HG03175 (cell line): ENCODE data around the gene SPEM2.

ENCODE experiments used
- ATAC-seq: cut with Tn5 transposase; IDR thresholded peaks from one replicate; pipeline ENCODE4 v1.9.1; 2021; ENCODE audit warnings: mild to moderate bottlenecking, moderate library complexity; ENCODE audit not compliant: unreplicated experiment

Gene SPEM2

DNA sequence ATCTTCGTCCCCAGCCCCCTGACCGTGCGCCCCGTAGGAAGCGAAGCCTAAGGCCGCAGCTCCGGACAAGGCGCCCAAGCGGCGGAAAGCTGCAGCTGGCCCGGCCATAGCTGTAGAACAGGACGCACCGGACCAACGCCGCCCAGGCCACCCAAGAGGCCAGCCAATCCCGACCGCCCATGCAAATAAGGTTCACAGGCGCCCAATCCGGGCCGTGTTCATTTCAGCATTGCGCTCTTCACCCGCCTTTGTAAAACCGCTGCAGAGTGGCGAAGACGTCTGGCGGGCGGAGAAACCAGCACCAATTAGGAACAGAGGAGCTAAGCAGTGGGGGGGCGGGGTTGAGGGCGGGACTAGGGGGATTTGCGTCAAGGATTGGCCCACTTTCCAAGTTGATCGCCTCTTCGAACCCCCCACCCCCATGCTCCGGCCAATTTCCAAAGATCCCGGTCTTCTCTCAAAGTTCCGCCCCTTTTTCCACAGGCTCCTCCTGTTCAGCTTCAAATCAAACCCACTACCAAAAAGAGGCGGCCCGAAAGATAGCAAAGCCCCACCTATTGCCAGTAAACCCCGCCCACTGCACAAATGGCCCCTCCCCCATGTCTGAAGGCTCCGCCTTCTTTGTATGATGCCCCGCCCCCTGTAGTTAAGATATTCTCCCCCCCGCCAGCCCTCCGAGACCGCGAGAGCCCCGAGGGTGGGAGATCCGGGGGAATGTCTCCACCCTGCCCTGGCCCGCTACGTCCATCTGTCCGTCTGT lies 21.3 kb upstream of the SPEM2 start, which contains the start of gene TMEM256:
Gene TMEM256 (minus strand): TSS at position 121 of the 760 bp plus-strand sequence. CDS start 13 bp downstream, at position 108.
- ATAC-seq = peak; percentile 94

DNA sequence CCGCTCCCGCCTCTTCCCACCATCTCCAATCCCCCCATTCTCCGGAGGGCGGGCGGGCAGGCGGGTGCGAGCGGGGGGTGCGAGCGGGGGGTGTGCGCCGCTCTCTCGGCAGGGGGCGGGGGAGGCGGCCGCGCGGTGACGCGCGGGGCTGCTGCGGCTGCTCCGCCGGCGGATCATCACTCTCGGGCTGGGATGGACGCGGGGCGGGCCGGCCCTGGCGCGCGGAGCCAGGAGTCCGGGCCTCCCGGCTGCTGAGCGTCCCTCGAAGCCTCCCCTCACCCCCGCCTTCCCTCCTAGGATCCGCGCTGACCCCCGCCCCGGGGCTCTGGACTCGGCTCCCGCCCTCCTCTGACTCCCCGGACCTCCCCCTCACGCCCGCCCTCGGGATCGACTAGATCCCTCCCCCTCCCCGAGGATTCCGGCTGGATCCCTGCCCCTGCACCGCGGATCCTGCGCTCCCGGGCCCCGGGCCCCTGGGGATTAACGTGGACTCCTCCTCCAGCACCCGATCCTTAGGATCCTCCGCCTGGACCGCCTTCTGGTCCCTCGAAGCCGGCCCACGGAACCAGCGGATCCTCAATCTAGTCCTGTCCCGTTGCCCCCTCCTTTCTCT lies 20.6 kb upstream of the SPEM2 start:
- ATAC-seq = no peak

DNA sequence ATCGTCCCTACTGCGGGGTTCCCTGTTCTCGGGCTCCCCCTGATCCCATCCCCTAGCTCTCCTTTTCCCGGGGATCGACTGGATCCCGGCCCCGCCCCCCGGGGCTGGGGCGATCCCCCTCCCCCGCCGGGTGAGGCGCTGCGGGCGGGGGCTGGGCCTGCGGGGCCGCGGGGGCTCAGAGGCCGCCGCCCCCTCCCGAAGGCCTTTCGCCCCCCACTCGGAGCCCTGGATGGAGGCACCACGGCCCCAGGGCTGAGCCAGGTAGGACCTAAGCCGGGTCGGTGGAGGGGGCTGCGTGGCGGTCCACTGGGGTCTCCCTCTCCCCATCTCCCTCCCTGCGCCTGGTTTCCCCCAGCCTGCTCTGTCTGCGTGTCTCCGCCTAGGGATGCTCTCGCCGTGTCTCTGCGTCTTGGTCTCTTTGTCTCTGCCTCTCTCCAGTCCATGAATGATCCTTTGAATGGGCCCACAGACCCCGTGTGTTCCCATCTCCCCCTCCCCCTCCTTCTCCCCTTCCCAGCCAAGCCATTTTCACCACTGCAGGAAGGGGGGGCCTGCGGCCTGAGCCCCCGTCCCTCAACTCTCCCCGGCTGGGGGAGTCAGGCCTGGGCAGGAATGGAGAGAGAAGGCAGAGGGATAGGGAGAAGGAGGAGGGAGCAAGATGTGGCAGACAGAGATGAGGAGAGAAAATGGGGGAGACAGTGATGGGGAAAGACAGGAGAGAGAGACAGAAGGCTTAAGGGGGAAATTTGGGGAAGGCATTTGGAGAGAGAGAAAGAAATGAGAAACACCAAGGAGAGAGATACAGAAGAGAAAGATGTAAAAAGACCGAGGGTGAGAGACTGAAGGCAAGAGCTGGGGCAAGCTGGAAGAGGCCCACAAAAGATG lies 19.8 kb upstream of the SPEM2 start:
- no peak for ATAC-seq

DNA sequence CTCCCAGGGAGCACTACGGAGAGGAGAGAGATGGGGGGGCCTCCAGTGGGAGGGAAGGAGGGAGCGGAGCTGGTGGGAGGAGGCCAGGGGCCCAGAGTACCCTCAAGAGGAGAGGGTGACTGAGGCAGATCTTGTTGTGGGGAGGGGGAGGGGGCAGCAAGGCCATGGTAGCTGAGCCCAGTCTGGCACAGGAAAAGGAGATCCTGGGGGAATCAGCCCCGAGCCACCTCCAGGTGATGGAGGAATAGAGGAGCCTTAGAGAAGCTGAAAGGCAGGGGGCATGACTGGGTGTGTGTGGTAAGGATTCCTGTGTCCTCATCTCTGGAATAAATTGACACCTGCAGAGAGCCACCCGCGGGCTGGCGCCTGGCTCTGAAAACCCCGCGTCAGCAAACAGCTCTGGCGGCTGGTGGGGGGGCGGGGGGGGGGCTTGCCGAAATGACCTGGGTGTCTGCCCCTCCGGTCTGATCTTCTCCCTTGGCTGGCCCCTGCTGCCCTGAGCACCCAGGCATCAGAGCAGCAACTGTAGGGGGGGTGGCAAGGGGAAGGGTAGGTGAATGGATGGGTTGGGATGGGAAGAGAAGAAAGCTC lies 19.1 kb upstream of the SPEM2 start:
- no peak for ATAC-seq

DNA sequence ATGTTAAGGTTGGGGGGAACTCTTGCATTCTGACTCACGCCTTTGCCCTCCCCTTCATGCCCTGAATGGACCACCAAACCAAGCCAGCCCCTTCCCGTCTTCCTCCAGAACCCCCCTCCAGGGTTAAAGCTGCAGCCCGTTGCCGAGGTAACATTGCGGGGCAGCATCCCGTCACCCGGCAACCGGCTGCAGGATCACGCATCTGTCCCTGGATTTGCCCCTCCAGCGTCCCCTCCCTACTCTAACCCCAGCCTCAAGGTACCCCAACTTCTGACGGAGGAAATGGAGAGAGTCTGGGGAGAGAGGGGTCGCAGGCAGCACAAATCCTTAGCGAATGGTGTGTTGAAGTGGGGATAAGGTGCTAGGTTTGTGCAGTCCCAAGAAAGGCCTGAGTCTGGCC lies 18.3 kb upstream of the SPEM2 start:
- no peak for ATAC-seq

DNA sequence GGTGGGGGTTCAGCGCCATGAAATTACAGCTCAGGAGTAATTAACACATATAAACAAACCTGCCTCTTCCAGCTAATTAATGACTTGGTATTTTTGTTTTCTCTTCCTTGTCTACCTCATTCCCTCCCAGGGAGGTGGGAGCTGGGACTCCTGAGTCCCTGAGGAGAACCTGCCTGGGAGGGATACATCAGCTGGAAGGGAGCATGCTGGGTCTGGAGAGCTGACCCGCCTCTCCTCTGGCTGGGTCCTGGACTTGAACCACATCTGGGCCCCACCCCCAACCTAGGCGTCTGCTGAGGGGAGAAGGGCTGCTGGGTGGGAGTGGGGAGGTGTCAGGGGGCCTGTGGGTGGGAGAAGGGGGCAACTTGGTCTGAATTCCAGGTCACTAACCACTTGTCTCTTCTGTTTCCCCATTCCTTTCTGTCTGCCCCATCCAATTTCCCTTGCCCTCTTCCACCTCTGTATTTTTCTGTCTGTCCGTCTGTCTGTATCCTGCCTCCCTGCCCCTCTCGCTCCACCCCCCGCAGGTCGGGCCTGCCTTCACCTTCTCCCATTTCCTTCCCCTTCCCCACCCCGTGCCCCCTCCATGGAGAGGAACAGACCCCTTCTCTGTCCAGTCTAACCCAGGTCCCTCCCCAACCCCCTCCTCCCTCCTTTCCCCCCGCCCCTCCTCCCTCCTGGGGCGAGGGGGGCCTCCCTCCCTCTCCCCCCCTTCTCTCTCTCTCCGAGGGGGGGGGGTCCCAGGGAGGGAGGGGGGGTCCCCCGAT lies 17.7 kb upstream of the SPEM2 start, which contains the start of gene NLGN2:
Gene NLGN2 (plus strand): TSS at position 361 of the 767 bp plus-strand sequence. CDS start 411 bp downstream, outside the sequence.
- ATAC-seq = no peak

DNA sequence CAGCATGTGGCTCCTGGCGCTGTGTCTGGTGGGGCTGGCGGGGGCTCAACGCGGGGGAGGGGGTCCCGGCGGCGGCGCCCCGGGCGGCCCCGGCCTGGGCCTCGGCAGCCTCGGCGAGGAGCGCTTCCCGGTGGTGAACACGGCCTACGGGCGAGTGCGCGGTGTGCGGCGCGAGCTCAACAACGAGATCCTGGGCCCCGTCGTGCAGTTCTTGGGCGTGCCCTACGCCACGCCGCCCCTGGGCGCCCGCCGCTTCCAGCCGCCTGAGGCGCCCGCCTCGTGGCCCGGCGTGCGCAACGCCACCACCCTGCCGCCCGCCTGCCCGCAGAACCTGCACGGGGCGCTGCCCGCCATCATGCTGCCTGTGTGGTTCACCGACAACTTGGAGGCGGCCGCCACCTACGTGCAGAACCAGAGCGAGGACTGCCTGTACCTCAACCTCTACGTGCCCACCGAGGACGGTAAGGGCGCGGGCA lies 17.1 kb upstream of the SPEM2 start:
- no peak for ATAC-seq

DNA sequence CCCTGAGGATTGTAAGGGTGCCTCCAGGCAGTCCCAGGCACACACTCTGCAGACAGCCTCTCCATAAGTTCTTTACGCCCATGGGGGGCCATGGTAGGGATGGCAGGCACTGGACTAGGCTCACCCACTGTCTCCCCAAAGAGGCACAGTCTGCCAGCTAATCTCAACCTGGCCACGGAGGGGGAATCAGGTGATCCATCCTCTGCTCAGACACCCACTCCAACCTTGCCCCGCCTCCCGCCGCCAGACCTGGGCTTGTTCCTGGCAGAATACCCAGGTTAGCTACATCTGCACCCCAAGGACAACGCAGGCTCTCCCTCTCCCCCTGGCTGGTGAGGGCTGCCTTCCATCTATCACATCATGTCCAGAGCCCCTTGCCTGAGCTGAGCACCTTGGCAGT lies 16.6 kb upstream of the SPEM2 start:
- ATAC-seq = no peak

DNA sequence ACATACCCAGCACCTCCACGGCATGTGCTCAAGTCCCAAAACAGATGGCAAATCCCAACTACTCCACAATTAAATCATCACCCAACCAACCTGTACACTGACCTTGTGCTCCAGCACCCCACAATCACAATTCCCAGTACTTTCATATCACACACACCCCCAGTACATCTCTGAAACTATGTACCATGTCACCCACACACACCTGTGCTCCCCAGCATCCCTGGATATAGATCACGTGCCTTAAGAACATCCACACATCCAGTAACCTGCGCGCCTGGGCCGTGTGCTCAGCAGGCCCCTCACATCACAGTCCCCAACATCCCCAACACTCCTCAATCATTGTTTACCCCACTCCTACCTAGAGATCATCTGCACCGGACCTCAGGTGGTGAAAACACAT lies 15.7 kb upstream of the SPEM2 start:
- ATAC-seq = no peak

DNA sequence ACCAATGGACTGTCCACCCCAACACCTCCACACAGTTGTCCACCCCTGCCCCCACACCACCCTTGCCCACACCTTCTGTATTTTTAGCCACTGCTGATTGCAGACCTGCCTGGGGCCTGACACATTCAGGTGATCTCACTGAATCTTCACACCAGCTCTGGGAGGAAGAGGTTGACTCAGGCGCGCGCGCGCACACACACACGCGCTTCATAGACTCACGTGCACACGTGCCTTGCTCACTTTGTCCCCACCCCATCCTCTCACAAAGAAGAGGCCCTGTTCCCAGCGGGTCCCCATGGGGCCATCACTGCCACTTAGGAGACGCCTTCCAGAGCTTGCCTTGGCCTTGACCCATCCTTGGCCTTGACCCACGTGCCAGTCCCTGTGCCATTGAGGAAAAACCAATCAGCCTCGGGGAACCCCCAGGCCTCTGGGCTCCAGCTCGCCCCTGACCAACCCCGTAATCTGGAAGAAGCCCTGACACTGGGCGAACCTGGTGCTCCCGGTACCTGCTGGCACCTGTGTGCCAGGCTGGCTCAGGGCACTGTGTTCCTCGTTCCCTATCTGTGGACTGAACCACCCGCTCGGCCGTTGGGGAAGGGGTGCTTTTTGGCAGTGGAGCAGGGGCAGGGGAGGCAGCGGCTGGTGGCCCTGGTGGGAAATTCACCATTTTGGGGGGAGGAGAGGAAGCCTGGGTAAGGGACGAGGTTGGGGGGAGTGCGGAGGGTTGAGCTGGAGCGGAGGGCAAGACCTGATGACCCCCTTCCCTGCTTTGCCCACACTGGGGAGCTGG lies 14.6 kb upstream of the SPEM2 start:
- no peak for ATAC-seq

DNA sequence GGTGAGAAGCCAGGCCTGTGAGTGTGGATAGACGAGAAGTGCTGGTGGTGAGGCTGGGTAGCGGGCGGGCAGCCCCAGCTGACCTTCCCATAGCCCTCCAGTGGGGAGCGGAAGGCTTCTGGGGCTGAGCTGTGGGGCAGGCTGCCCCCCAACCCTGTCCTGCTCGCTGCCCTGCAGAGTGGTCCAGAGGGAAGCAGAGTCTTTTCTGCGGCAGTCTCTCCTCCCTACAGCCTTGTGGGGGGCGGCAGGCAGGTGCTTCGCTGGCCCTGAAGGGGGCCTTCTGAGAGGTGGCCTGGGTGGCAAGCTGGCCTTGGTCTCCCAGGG lies 14.0 kb upstream of the SPEM2 start:
- no peak for ATAC-seq

DNA sequence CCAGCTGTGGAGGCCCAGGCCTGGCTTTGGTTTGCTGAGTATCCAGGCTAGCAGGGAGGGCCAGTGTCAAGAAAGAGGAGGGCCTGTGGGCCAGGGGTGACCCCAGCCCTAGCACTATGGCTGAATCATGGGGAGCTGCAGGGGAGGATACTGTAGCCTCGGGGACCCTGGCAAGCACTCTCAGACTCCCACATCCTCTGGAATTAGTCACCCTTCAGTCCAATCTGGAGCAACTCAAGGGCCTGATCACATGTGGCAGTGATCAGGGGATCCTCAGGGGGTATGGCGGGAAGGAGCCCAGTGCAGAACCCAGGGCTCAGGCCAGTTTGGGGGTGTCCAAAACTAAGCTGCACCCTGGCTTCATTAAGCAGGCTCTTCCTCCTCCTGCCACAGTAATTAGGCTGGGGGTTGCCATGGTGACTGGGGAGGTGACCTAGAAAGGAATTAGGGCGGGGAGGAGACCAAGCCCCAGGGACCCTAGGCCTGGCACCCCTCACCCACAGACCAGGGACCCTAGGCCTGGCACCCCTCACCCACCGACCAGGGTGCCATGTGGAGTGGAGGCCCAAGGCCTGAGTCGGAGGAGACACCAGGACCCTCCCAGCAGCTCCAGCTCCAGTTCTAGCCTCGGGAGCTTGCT lies 11.9 kb upstream of the SPEM2 start:
- ATAC-seq = no peak

DNA sequence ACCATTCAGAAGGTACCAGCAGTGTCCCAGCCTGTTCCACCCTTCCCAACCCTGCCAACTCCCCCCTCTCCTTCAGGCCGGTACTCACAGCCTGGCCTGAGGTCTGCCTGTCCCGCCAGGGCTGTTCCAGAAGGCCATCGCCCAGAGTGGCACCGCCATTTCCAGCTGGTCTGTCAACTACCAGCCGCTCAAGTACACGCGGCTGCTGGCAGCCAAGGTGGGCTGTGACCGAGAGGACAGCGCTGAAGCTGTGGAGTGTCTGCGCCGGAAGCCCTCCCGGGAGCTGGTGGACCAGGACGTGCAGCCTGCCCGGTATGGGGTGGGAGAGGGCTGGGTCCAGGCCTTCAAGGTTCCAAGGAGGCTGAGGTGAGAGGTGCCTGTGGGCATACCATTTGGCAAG lies 10.6 kb upstream of the SPEM2 start:
- no peak for ATAC-seq

DNA sequence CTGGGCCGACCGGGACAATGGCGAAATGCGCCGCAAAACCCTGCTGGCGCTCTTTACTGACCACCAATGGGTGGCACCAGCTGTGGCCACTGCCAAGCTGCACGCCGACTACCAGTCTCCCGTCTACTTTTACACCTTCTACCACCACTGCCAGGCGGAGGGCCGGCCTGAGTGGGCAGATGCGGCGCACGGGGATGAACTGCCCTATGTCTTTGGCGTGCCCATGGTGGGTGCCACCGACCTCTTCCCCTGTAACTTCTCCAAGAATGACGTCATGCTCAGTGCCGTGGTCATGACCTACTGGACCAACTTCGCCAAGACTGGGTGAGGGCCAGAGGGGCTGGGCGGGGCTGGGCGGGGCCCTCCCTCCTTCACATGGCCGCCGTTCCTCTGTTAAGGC lies 9.6 kb upstream of the SPEM2 start:
- no peak for ATAC-seq

DNA sequence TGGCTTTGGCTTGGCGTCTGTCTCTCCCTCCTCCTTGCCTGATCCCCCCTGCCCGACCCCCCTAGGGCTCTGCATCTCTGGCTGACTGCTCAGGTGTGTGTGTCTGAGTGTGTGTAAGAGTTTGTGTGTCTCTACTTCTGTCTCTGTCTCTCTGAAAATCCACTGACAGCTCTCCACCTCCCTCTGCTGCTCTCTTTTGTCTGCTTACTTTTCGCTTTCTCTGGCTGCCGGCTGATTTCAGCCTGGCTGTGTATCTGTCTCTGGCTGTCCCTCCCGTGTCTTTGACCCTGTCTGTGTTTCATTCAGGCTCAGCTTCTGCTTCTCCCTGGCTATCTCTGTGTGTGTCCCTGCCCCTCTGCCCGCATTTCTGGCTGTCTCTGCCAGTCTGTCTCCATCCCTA lies 9.1 kb upstream of the SPEM2 start:
- no peak for ATAC-seq

DNA sequence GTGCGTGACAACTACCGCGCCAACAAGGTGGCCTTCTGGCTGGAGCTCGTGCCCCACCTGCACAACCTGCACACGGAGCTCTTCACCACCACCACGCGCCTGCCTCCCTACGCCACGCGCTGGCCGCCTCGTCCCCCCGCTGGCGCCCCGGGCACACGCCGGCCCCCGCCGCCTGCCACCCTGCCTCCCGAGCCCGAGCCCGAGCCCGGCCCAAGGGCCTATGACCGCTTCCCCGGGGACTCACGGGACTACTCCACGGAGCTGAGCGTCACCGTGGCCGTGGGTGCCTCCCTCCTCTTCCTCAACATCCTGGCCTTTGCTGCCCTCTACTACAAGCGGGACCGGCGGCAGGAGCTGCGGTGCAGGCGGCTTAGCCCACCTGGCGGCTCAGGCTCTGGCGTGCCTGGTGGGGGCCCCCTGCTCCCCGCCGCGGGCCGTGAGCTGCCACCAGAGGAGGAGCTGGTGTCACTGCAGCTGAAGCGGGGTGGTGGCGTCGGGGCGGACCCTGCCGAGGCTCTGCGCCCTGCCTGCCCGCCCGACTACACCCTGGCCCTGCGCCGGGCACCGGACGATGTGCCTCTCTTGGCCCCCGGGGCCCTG lies 8.3 kb upstream of the SPEM2 start:
- no peak for ATAC-seq

DNA sequence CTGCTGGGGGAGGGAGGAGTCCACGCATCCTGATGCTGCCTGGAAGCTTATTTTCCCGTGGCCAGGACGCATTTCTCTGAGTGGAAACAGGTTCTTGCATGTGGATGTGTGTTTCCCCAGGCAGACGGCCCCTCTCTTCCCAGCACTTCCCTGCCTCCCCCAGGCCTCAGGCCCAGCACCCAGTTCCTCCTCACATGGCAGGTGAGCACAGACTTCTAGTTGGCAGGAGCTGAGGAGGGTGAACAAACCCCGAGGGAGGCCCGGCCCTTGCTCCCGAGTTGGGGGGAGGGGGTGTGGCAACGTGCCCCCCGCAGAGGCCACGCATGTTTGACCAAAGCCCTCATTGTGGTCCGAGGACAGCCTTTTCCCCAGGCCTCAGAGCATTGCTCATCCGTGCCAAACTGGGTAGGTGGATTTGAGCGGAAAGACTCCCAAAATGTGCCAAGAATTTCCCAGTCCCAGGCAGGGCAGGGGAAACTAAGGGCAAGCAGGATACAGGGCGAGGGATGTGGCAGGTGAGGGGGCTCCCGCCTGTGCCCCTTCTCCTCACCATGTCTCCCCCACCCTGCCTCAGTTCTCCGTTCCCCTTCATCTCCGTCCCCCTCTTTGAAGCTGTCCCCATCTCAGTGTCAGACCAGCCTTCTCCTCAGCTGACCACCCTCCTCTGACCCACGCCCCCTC lies 6.8 kb upstream of the SPEM2 start:
- ATAC-seq = no peak
